ES-I3 (cell line): ENCODE results near the gene USH2A.

Experiments
- H3K36me3 ChIP-seq: 2 replicates; pipeline ENCODE4 v1.6.1; 2013; ENCODE audit warnings: mild to moderate bottlenecking, low read length, control low read depth, moderate library complexity; ENCODE audit not compliant: insufficient read depth
- H3K4me1 ChIP-seq: 2 replicates; pipeline ENCODE4 v1.6.1; 2013; ENCODE audit warnings: mild to moderate bottlenecking, control low read depth, low read length; ENCODE audit not compliant: insufficient read depth
- H3K9ac ChIP-seq: 2 replicates; pipeline ENCODE4 v1.6.1; 2013; ENCODE audit warnings: low read depth, mild to moderate bottlenecking, low read length, moderate library complexity
- H3K9me3 ChIP-seq: 2 replicates; pipeline ENCODE4 v1.6.1; 2013; ENCODE audit warnings: mild to moderate bottlenecking, low read length, moderate library complexity; ENCODE audit not compliant: control insufficient read depth, insufficient read depth

USH2A gene

DNA sequence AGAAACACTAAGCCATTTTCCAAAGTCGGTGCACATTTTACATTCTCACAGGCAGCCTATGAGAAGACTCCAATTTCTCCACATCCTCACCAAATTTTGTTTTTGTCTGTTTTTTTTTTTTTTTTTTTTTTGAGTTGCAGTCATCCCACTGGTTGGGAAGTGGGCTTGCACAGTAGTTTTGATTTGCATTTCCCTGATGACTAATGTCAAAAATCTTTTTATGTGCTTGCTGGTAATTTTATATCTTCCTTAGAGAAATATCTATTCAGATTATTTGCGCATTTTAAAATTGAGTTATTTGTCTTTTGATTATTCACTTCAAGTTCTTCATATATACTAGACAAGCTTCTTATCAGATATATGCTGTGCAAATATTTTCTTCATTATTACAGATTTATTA, 141.5 kb downstream of the USH2A start:
- Histone ChIP-seq H3K4me1 (no peaks in the 10 kb centered on the region), H3K9me3 (peaks cover 5% of the 10 kb centered on the region; the same call in 1 of the 2 replicates), H3K9ac (no peak overlapping the region), H3K36me3 (no peaks in the 10 kb centered on the region)

DNA sequence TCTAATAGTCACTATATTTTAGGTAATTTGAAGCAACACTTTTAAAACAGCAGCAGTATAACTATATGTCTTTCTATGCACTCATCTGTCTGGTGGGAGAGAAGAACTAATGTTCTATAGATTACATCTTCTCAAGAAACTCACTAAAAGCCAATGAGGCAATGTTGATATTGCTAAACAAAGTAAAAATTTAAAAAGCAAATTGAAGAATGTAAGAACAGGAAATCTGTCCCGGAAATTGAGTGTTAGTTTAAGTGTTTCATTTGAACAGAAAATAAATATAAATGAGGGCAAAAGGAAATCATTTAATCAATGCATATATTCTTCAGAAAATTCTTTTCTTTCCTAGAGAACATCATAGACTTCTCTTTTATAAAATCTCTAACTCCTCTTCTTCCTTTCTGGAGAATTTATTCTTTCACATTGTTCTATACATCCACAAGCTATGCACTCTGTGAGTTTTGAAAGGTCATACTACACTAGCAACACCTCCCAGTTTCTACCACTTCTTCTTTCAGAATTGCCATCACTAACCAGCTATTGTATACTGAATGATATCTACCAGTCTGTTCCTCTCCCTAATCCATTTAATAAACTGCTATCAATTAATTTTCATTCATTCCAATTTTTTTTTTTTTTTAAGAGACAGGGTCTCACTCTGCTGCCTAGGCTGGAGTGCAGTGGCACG, 153.0 kb downstream of the USH2A start:
- no peak overlapping the region for H3K9ac ChIP-seq
- H3K9me3 ChIP-seq = no peaks in the 10 kb centered on the region
- H3K4me1 ChIP-seq = no peaks in the 10 kb centered on the region
- H3K36me3 ChIP-seq = no peaks in the 10 kb centered on the region

DNA sequence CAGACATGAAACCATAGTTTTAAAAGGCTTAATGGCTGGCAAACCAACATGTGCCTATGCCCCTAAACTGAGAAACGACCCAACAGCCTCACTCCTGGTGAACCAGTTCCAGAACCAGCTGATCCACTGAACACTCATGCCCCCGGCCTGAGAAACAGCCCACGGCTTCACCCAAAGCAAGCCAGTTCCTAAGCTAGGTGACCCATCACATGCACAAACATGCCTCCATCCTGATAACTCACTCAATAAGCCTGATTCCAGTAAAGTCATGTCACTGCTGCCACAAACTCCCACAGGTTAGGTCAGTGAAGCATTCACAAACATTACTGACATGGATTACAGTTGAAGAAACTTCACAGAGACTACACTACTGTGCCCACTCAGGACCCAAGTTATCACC, 161.6 kb downstream of the USH2A start:
- Histone ChIP-seq H3K36me3 (no peaks in the 10 kb centered on the region), H3K9me3 (no peaks in the 10 kb centered on the region), H3K4me1 (no peaks in the 10 kb centered on the region), H3K9ac (no peak overlapping the region)

DNA sequence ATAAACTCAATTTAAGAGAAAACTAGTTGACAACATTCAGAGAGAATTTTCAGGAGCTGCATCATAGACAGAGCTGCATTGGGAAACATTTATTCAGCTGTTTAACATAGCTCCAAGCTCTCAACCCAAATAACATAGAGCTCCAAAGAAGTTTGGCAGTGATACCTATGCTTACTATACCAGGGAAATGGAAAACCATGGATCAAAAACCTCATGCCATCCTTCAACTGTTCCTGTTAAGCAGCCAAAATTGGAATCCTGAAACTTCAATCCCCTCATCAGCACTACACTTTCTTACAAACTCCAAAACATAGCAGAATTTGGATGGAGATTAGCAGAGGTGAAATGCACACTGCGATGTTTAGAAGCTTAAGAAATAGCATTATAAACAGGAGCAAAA, 164.4 kb downstream of the USH2A start:
- Histone ChIP-seq H3K4me1 (no peaks in the 10 kb centered on the region), H3K9ac (no peak overlapping the region), H3K36me3 (no peaks in the 10 kb centered on the region), H3K9me3 (no peaks in the 10 kb centered on the region)

DNA sequence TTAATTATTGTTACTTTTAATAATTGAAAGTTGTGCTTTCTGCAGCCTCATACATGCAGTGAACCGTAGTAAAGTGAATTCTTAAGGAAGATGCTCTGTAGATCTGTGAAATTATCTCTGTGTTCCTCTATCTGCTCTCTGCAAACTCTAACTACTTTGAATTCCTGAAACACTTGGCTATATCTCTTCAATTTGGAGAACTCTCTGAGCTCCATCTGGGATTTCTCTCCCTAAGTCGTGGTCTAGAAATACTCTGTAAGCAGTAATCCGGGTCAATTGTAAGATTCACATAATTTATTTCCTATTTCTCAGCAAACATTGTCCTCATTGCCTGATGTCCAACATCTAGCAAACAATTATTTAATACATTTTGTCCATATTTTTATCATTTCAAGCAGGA, 164.9 kb downstream of the USH2A start:
- H3K9ac ChIP-seq = no peak overlapping the region
- no peaks in the 10 kb centered on the region for H3K4me1 ChIP-seq
- no peaks in the 10 kb centered on the region for H3K36me3 ChIP-seq
- no peaks in the 10 kb centered on the region for H3K9me3 ChIP-seq

DNA sequence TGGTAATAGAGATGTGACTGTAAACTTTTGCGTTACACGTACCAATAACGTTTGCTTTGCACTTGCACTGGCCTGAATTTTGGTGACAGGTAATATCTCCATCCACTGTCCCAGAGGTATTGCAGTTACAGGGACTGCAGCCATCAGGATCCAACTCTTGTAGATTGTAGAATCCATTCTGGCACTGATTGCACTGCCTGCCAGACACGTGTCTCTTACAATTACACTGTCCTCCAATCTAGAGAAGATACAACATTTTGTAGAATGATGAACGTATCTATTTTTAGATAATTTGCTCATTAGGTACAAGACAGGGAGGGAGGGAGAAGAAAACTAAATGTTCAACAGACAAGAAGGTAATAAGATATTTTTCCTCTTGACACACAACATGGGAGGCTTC, 172.4 kb downstream of the USH2A start:
- H3K36me3 ChIP-seq = no peaks in the 10 kb centered on the region
- H3K4me1 ChIP-seq = peaks cover 8% of the 10 kb centered on the region; the same call in 1 of the 2 replicates
- no peaks in the 10 kb centered on the region for H3K9me3 ChIP-seq
- H3K9ac ChIP-seq = no peak overlapping the region

DNA sequence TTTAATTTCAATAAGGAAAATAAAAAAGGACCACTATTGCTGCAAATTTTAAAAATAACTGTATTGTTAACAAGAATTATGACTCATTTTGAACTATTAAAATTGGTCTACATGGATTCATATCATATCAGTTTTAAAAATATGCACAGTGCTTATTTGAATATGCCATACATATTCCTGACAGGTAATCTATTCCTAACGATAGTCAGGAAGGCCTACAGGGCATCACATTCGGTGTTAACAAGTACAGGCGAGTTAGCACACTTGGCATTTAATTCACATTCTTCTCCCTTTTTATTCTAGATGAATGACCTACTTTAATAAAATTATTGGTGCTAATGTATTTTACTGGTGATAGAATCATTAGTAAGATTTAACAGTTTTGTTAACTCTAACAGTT, 174.6 kb downstream of the USH2A start:
- H3K9ac ChIP-seq = no peak overlapping the region
- H3K4me1 ChIP-seq = peaks cover 8% of the 10 kb centered on the region; the same call in 1 of the 2 replicates

DNA sequence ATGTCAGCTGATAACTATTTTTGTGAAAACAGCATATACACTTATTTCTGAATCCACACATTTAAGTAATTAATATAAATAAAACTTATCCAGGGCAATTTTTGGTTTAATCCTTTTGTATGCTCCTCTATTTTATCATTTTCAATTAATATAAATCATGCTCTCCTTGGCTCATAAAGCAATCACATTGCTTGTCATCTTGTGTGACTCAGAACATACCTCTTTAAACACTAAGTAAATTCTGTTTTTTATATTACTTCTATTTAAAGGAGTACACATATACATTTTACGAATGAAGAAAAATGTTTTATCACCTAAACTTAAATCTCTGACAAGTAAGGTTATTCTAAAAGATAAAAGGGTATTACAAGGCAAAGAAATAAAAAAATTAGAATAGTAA, 175.3 kb downstream of the USH2A start:
- H3K9ac ChIP-seq = no peak overlapping the region
- H3K4me1 ChIP-seq = peaks cover 8% of the 10 kb centered on the region; the same call in 1 of the 2 replicates
- no peaks in the 10 kb centered on the region for H3K9me3 ChIP-seq
- H3K36me3 ChIP-seq = no peaks in the 10 kb centered on the region

More for the DNA sequence above, 174.6 kb downstream of the USH2A start:
- no peaks in the 10 kb centered on the region for H3K9me3 ChIP-seq
- H3K36me3 ChIP-seq = no peaks in the 10 kb centered on the region

DNA sequence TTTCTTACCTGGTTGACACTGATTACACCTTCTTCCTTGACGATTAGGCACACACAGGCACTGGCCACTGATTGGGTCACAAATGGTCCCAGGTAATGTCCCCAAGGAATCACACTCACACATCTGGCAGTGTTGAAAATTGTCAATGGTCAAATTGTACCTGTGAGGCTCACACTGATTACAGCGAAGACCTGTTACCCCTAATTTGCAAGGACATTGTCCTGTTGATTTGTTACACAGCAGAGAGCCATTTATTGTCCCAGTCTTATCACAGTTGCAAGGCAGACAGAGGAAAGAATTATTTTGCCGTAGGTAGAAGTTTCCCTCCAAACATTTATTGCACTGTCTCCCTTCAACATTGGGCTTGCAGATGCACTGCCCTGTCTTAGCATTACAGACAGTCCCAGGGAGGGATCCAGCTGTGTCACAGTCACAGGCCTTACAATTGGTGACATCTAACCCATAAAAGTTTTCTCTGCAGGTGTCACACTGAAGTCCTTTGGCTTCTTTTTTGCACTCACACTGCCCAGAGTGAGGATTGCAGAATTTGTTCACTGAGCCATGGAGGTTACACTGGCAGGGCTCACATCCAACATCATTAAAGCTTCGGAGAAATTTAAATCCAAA, 176.6 kb downstream of the USH2A start:
- H3K9me3 ChIP-seq = no peaks in the 10 kb centered on the region
- H3K36me3 ChIP-seq = no peaks in the 10 kb centered on the region

DNA sequence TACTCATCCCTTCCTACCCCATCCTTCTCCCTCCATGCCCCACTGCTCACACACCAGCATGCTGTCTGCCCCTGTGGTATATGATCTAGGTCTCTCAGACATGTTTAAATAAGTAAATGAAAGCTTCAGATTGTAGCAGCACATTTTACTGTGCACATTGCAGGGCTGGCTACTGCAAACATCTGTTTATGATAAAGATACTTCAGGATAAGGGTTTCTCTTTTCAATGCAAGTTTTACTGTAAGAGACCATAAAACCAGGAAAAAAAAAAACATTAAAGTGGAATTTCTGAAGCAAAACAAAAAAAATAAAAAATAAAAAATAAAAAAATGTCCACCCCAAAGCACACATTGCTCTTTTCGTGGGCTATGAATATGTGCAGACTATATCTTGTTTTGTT, 184.4 kb downstream of the USH2A start:
- Histone ChIP-seq H3K9ac (no peak overlapping the region), H3K36me3 (no peaks in the 10 kb centered on the region), H3K9me3 (no peaks in the 10 kb centered on the region), H3K4me1 (no peaks in the 10 kb centered on the region; the same call in 1 of the 2 replicates)

More for the DNA sequence above, 176.6 kb downstream of the USH2A start:
- H3K9ac ChIP-seq = no peak overlapping the region
- H3K4me1 ChIP-seq = peaks cover 8% of the 10 kb centered on the region; the same call in 1 of the 2 replicates

DNA sequence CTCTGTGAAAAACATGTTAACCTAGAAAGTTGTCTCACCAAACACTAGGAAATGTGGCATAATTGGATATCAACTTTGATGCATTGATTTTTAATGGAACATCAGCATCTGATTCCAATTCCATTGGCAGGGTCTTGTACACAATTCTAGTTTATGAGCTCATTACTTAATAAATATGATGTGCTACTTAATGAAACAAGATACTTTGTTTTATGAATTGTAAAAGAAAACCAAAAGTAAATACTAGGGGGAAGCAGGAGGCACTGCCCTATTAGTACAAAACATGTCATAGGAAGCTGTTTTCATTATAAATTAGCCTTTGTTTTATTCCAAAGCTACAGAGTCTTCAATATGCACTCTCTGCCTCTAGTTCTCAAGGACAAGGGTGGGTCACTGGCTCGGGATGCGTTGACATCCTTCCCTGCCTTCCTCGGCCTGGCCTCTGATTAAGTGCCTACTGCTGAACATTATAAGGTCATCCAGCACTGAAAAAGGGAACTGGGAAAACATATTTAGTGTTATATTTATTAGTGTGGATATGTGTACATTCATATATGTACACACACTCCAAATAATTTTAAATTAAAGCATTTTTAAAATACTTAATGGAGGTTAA, 185.2 kb downstream of the USH2A start:
- Histone ChIP-seq H3K4me1 (no peaks in the 10 kb centered on the region; the same call in 1 of the 2 replicates), H3K36me3 (no peaks in the 10 kb centered on the region), H3K9me3 (no peaks in the 10 kb centered on the region), H3K9ac (no peak overlapping the region)

DNA sequence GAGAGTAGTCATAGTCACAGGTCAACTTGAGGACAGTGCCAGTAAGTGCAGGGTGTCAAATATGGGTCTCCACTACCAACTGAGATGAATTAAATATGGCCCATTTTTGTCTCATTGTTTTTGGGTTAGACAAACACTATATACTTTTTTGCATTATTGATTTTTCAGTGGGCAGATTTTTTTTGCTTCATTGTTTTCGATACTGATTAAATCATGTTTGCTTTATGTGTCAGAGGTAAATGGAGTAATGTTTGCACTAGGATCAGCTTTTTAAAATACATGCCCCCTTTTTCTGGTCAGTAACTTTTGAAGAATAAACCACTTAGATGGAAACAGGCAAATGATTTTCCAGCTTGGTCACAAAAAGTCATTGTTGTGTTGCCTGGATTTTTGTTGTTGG, 199.0 kb downstream of the USH2A start:
- Histone ChIP-seq H3K9ac (no peak overlapping the region), H3K9me3 (peaks cover 4% of the 10 kb centered on the region; the same call in 1 of the 2 replicates), H3K36me3 (no peaks in the 10 kb centered on the region)

DNA sequence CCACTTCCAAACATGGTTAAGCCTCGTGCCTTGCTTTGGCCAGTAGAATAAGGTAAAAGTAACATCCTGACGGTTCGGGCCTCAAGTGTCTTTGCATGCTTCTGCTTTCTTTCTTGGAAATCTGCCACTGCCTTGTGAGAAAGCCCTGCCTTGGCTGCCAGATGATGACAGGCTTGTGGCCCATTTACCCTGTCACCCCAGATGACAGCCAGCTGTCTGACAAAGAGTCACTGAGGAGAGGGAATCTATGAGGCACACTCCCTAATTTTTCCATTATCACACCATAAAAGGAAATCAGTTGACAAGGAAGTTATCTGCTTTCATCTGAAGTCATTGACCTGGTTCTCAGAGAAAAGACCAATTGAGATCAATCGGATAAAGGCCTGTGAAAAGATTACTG, 199.8 kb downstream of the USH2A start:
- no peaks in the 10 kb centered on the region for H3K36me3 ChIP-seq
- H3K9ac ChIP-seq = no peak overlapping the region
- H3K9me3 ChIP-seq = peaks cover 4% of the 10 kb centered on the region; the same call in 1 of the 2 replicates
- H3K4me1 ChIP-seq = 0 out of 2 replicates have a peak, but pooled peaks cover 6% of the 10 kb centered on the region

More for the DNA sequence above, 199.0 kb downstream of the USH2A start:
- 0 out of 2 replicates have a peak, but pooled peaks cover 6% of the 10 kb centered on the region for H3K4me1 ChIP-seq

DNA sequence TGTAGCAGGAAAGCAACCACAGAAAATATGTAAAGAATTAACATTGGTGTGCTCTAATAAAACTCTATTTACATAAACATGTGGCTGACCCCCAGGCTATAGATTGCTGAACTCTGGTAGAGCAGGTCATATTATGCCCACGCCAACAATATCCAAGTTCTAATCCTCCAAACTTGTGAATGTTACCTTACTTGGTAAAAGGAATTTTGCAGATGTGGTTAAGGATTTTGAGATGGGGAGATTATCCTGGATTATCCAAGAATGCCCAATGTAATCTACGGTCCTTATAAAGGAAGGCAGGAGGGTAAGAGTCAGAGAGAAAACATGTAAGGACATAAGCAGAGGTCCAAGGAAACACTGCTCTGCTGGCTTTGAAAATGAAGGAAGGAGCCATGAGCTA, 201.0 kb downstream of the USH2A start:
- Histone ChIP-seq H3K36me3 (no peaks in the 10 kb centered on the region), H3K4me1 (0 out of 2 replicates have a peak, but pooled peaks cover 6% of the 10 kb centered on the region), H3K9ac (no peak overlapping the region), H3K9me3 (peaks cover 4% of the 10 kb centered on the region; the same call in 1 of the 2 replicates)
